Spleen (tissue), 11 donors: ENCODE data around the gene OR5AN1. TPM values are rescaled to one million over a fixed set of nuclear protein-coding genes. Genes with fewer than 3 reads are reported as not detected.

Experiments used
- DNase-seq: peaks from one replicate; pipeline ENCODE4 v3.0.0-alpha.2; 2020
- H3K27ac ChIP-seq, 8 donors: fragments of 200-600 bp; sonication (generic) in 7 of 8; 1 replicate in 4 of 8; 2 replicates in 4 of 8; pipeline versions ENCODE4 v1.5.0 to v1.8.0; 2016 to 2021; ENCODE audit warnings: inconsistent platforms in 4 of 8, mild to moderate bottlenecking in 4 of 8, moderate library complexity in 1 of 8
- H3K27me3 ChIP-seq, 7 donors: fragments of 200-600 bp; sonication (generic) in 6 of 7; replicated peaks in 1 of 7; 1 replicate in 4 of 7; 2 replicates in 3 of 7; pipeline versions ENCODE4 v1.5.0 to v1.8.0; 2016 to 2021; ENCODE audit warnings: inconsistent platforms in 3 of 7, mild to moderate bottlenecking in 1 of 7
- H3K36me3 ChIP-seq, 6 donors: fragments of 200-600 bp; sonication (generic) in 5 of 6; 1 replicate in 4 of 6; 2 replicates in 2 of 6; pipeline versions ENCODE4 v1.5.0 to v1.8.0; 2016 to 2021; ENCODE audit warnings: inconsistent platforms in 2 of 6
- H3K4me1 ChIP-seq, 6 donors: fragments of 200-600 bp; sonication (generic) in 5 of 6; 1 replicate in 3 of 6; 2 replicates in 3 of 6; pipeline versions ENCODE4 v1.5.0 to v1.8.0; 2016 to 2021; ENCODE audit warnings: inconsistent platforms in 3 of 6
- H3K4me3 ChIP-seq, 8 donors: fragments of 200-600 bp; sonication (generic) in 7 of 8; 1 replicate in 4 of 8; 2 replicates in 4 of 8; pipeline versions ENCODE4 v1.5.0 to v1.8.0; 2016 to 2021; ENCODE audit warnings: inconsistent platforms in 4 of 8, mild to moderate bottlenecking in 4 of 8, moderate library complexity in 2 of 8
- H3K9me3 ChIP-seq, 8 donors: fragments of 200-600 bp; sonication (generic) in 7 of 8; 1 replicate in 4 of 8; 2 replicates in 4 of 8; pipeline versions ENCODE4 v1.5.0 to v1.8.0; 2016 to 2021; ENCODE audit warnings: inconsistent platforms in 4 of 8
- POLR2A ChIP-seq, 3 donors: fragments of 450-650 bp; IDR thresholded peaks; one replicate each; pipeline ENCODE4 v1.5.1; 2017; ENCODE audit warnings: antibody characterized with exemption in 3 of 3, mild to moderate bottlenecking in 1 of 3
- POLR2AphosphoS5 ChIP-seq, 3 donors: sonication (generic); formaldehyde crosslinking; IDR thresholded peaks; one replicate each; pipeline ENCODE4 v1.5.1; 2017; ENCODE audit warnings: antibody characterized with exemption in 3 of 3
- WGBS, 5 donors: extraction: QIAGEN DNeasy Blood & Tissue Kit in 3 of 5; methylation state at CpG; one replicate each; pipeline versions ENCODE4 v1.1.5 to v1.1.7; 2013 to 2018; 5-methylcytosine and 5-hydroxymethylcytosine counted together
- intact Hi-C: fragments of 100-400 bp; cut with DNase I; formaldehyde crosslinking; loops from one replicate; pipeline ENCODE4 v1.15.0; 2023; ENCODE audit warnings: low total_unique reads
- polyA plus RNA-seq, 3 donors: library from polyadenylated mRNA; stranded (reverse); fragments of 200-250 nt; gene quantifications; one replicate each; pipeline ENCODE4 v1.2.1, GENCODE V29; 2013
- total RNA-seq, 7 donors: library from RNA; depleted of rRNA in 3 of 7; stranded (reverse); fragments of >200 nt in 3 of 7; fragmentation: NEBNext Ultra II Directional in 4 of 7; extraction: Animal tissue kit (Norgen Biotek cat#: 25700) in 4 of 7; gene quantifications; one replicate each; pipeline versions ENCODE4 v1.1.0 to v1.2.1, GENCODE V29; 2016 to 2021
- TF ChIP-seq, protein P1 (sequence below), 11 experiments: fragments of 200-600 bp in 7 of 11; fragments of 450-650 bp in 4 of 11; sonication (generic) in 4 of 11; IDR thresholded peaks in 8 of 11; conservative IDR thresholded peaks in 3 of 11; 1 replicate in 7 of 11; 2 replicates in 4 of 11; pipeline versions ENCODE4 v1.4.0 to v1.8.0; 2016 to 2021; ENCODE audit warnings: antibody characterized with exemption in 11 of 11, inconsistent platforms in 4 of 11, mild to moderate bottlenecking in 1 of 11
- donor health status: healthy with polysubstance abuse.
- donor health status: DM: no; HTN: no; CAD: no; lungs with moderate emphysema.
- donor health status: DM: no; HTN: no; CAD: no.
- donor health status: Bipolar disorder and iron deficiency.
- donor health status: healthy.
- donor health status: DM: no; HTN: no; CAD: no.
- donor health status: DM: yes; HTN: yes; CAD: no.

OR5AN1 gene
- total and polyA plus RNA-seq, 10 donors = under 0.01 to 0.26 (median 0.09) TPM; not detected in 6

DNA sequence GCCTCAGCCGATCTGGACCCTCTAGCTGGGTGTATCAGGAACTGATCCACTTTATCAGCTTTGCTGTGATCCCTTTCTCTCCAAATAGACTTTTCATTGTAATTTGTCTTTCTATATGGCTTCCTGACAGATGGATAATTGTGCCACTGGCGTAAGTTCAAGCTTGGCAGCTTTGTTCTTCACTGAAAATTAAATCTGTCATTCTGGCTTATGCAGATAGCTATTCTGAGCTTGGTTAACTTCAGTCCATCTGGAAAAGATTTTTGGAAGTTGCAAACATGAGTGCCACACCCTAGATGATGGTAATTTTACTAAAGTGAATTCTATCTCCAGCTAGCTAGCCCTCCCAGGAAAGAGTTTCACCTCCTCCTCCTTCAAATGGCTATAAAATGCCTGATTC lies 59.5 kb downstream of the OR5AN1 start:
- no peak for TF ChIP-seq POLR2AphosphoS5 (IDR thresholded peaks at IDR 0.05)
- TF ChIP-seq, protein P1, sequence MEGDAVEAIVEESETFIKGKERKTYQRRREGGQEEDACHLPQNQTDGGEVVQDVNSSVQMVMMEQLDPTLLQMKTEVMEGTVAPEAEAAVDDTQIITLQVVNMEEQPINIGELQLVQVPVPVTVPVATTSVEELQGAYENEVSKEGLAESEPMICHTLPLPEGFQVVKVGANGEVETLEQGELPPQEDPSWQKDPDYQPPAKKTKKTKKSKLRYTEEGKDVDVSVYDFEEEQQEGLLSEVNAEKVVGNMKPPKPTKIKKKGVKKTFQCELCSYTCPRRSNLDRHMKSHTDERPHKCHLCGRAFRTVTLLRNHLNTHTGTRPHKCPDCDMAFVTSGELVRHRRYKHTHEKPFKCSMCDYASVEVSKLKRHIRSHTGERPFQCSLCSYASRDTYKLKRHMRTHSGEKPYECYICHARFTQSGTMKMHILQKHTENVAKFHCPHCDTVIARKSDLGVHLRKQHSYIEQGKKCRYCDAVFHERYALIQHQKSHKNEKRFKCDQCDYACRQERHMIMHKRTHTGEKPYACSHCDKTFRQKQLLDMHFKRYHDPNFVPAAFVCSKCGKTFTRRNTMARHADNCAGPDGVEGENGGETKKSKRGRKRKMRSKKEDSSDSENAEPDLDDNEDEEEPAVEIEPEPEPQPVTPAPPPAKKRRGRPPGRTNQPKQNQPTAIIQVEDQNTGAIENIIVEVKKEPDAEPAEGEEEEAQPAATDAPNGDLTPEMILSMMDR (IDR thresholded peaks at IDR 0.05 in 8 of 11, conservative IDR thresholded peaks at IDR 0.05 in 3 of 11) = no peak
- TF ChIP-seq POLR2A (IDR thresholded peaks at IDR 0.05) = no peak
- Histone ChIP-seq H3K36me3 (no peaks in the 10 kb centered on the region), H3K4me1 (peaks cover 0 to 5% (median 0%) of the 10 kb centered on the region in 6 donors), H3K9me3 (no peaks in the 10 kb centered on the region), H3K4me3 (no peak overlapping the region), H3K27me3 (peaks cover 0 to 6% (median 0%) of the 10 kb centered on the region in 7 donors), H3K27ac (no peak overlapping the region)
- WGBS, 5 donors = 69 to 86% (median 83%) methylated on average over 2 of the region's 2 CpGs
- intact Hi-C loops = no loop called here
- DNase-seq = no peak

Other genes with a start within 250 kb of the OR5AN1 start
- 100 to 1,000 TPM in 1 of 7 donors, 10 to 100 TPM in 6; 54.7 to 130 (median 67.2) TPM for gene FAM111A, start 216.0 kb upstream of the OR5AN1 start, total RNA-seq
- gene FAM111A, start 216.0 kb upstream of the OR5AN1 start, polyA plus RNA-seq = 10 to 100 TPM; 28.3 to 60.7 (median 51.4) TPM
- gene DTX4, start 186.8 kb upstream of the OR5AN1 start, total RNA-seq = 10 to 100 TPM in 5 of 7 donors, 1 to 10 TPM in 2; 8.3 to 19.1 (median 14.4) TPM
- gene DTX4, start 186.8 kb upstream of the OR5AN1 start, polyA plus RNA-seq = 1 to 10 TPM; 3.9 to 4.9 (median 4.0) TPM
- 100 to 1,000 TPM; 195 to 410 (median 317) TPM for gene MPEG1, start 146.0 kb upstream of the OR5AN1 start, total RNA-seq
- gene MPEG1, start 146.0 kb upstream of the OR5AN1 start, polyA plus RNA-seq = 10 to 100 TPM; 46.0 to 61.4 (median 58.6) TPM
- not detected for gene OR5A2, start 67.5 kb downstream of the OR5AN1 start, total RNA-seq
- not detected for gene OR5A2, start 67.5 kb downstream of the OR5AN1 start, polyA plus RNA-seq
- gene OR5A1, start 77.6 kb downstream of the OR5AN1 start, total RNA-seq = not detected
- not detected for gene OR5A1, start 77.6 kb downstream of the OR5AN1 start, polyA plus RNA-seq
- not detected for gene OR4D6, start 98.1 kb downstream of the OR5AN1 start, total RNA-seq
- not detected for gene OR4D6, start 98.1 kb downstream of the OR5AN1 start, polyA plus RNA-seq
- not detected for gene OR4D10, start 114.4 kb downstream of the OR5AN1 start, total RNA-seq
- not detected for gene OR4D10, start 114.4 kb downstream of the OR5AN1 start, polyA plus RNA-seq
- gene OR4D11, start 144.7 kb downstream of the OR5AN1 start, total RNA-seq = not detected
- gene OR4D11, start 144.7 kb downstream of the OR5AN1 start, polyA plus RNA-seq = not detected
- gene OR4D9, start 152.6 kb downstream of the OR5AN1 start, total RNA-seq = not detected
- not detected for gene OR4D9, start 152.6 kb downstream of the OR5AN1 start, polyA plus RNA-seq